Right lobe of liver (tissue), 6 donors: ENCODE measurements around the gene ACOT11. TPM values are rescaled to one million over a fixed set of nuclear protein-coding genes. Genes with fewer than 3 reads are reported as not detected.

ENCODE experiments used
- ATAC-seq, 4 donors: fragments of 200-7000 bp; cut with Tn5 transposase; one replicate each; pipeline ENCODE4 v1.9.1; 2020; ENCODE audit warnings: mild to moderate bottlenecking in 4 of 4, moderate library complexity in 4 of 4
- DNase-seq, 3 donors: peaks; one replicate each; pipeline ENCODE4 v3.0.0-alpha.2; 2020
- H3K27ac ChIP-seq, 3 donors: fragments of 200-600 bp; one replicate each; pipeline ENCODE4 v1.8.0; 2022
- H3K27me3 ChIP-seq, 2 donors: fragments of 200-600 bp; one replicate each; pipeline ENCODE4 v1.8.0; 2022
- H3K36me3 ChIP-seq, 4 donors: fragments of 200-600 bp; sonication (generic) in 1 of 4; one replicate each; pipeline versions ENCODE4 v1.5.1 to v1.8.0; 2017 to 2022; ENCODE audit warnings: control low read depth in 1 of 4
- H3K4me1 ChIP-seq, 4 donors: fragments of 200-600 bp; sonication (generic) in 1 of 4; one replicate each; pipeline versions ENCODE4 v1.5.1 to v1.8.0; 2017 to 2022; ENCODE audit warnings: control low read depth in 1 of 4
- H3K4me3 ChIP-seq, 3 donors: fragments of 200-600 bp; one replicate each; pipeline ENCODE4 v1.8.0; 2022
- H3K9me3 ChIP-seq, 4 donors: fragments of 200-600 bp; sonication (generic) in 1 of 4; one replicate each; pipeline versions ENCODE4 v1.5.1 to v1.8.0; 2017 to 2022; ENCODE audit warnings: control low read depth in 1 of 4
- CTCF ChIP-seq, 4 donors: fragments of 200-600 bp in 3 of 4; fragments of 450-650 bp in 1 of 4; IDR thresholded peaks; one replicate each; pipeline versions ENCODE4 v1.5.1 to v1.8.0; 2016 to 2022; ENCODE audit warnings: antibody characterized with exemption in 4 of 4, mild to moderate bottlenecking in 2 of 4
- POLR2A ChIP-seq: fragments of 450-650 bp; IDR thresholded peaks from one replicate; pipeline ENCODE4 v1.6.1; 2017; ENCODE audit warnings: antibody characterized with exemption, mild to moderate bottlenecking
- WGBS: methylation state at CpG from one replicate; pipeline ENCODE4 v1.1.6; 2018; ENCODE audit warnings: low coverage, low lambda C conversion rate; ENCODE audit not compliant: insufficient coverage; ENCODE audit errors: missing lambda C conversion rate; 5-methylcytosine and 5-hydroxymethylcytosine counted together
- intact Hi-C, 2 donors: fragments of 100-400 bp; cut with DNase I; formaldehyde crosslinking; loops; one replicate each; pipeline versions ENCODE4 v1.11.2 to v1.14.1; 2022
- long read RNA-seq: library from polyadenylated mRNA; unstranded; transcript quantifications from one replicate; pipeline ENCODE4 v2.0.0, GENCODE V29; 2019
- total RNA-seq, 6 experiments: library from RNA; depleted of rRNA in 2 of 6; stranded (reverse); fragments of >200 nt in 2 of 6; fragmentation: NEBNext Ultra II Directional in 3 of 6; extraction: Animal tissue kit (Norgen Biotek cat#: 25700) in 3 of 6; gene quantifications; one replicate each; pipeline versions ENCODE4 v1.1.0 to v1.2.4, GENCODE V29; 2016 to 2023
- donor health status: DM: no; HTN: yes; CAD: no.
- donor health status: DM: no; HTN: no; CAD: no.
- donor health status: DM: no; HTN: no; CAD: no.
- donor health status: DM: no; HTN: yes; CAD: no.
- donor health status: DM: no; HTN: yes; CAD: no.

Gene ACOT11
- 1 to 10 TPM in 2 of 6 experiments, under 1 TPM in 4; 0.50 to 1.3 (median 0.84) TPM for total RNA-seq
- long read RNA-seq = 0 reads

- H3K27ac ChIP-seq = no peak within 1 kb of the TSS
- no peaks in the 10 kb centered on the region for H3K36me3 ChIP-seq
- ATAC-seq = peak; percentile 55 to 63 (median 59)
- intact Hi-C loops = no loop called here
- WGBS = 43% methylated on average over 2 of the region's 25 CpGs
- H3K27me3 ChIP-seq = no peaks in the 10 kb centered on the region
- H3K9me3 ChIP-seq = no peaks in the 10 kb centered on the region
- H3K4me1 ChIP-seq = no peaks in the 10 kb centered on the region
- peak; percentile 40 to 60 (median 54) for DNase-seq
- no peak within 1 kb of the TSS for H3K4me3 ChIP-seq
- TF ChIP-seq POLR2A (no peak), CTCF (IDR thresholded peaks at IDR 0.05) (peak in 3 of 4 donors; percentile 16 to 31 (median 20))
Measured at GRCh38 chr1:54547601-54548388, at the start of gene ACOT11. Gene ACOT11 (plus strand): TSS chr1:54548228. CDS start chr1:54548310, 82 bp downstream.

- no peaks in the 10 kb centered on the region for H3K27me3 ChIP-seq
- DNase-seq = no peak
- peaks cover 0 to 12% (median 0%) of the 10 kb centered on the region in 4 donors for H3K4me1 ChIP-seq
- intact Hi-C loops = loop anchor here in 1 of 2 donors (10.0 kb wide), 1 partner anchor 306 kb away; the partner anchor contains the start of gene TTC22
- H3K27ac ChIP-seq = no peak overlapping the region
- TF ChIP-seq POLR2A (no peak), CTCF (IDR thresholded peaks at IDR 0.05) (no peak)
- peak in 1 of 4 donors; percentile 14 for ATAC-seq
- H3K9me3 ChIP-seq = no peaks in the 10 kb centered on the region
- H3K36me3 ChIP-seq = no peaks in the 10 kb centered on the region
- no peak overlapping the region for H3K4me3 ChIP-seq
- 68% methylated on average over 4 of the region's 4 CpGs for WGBS
Measured at GRCh38 chr1:54498383-54499096, 49.5 kb upstream of the ACOT11 start.

GRCh38 chr1:54499097-54499359 lies 49.0 kb upstream of the ACOT11 start:
- Histone ChIP-seq H3K27me3 (no peaks in the 10 kb centered on the region), H3K9me3 (no peaks in the 10 kb centered on the region), H3K27ac (no peak overlapping the region), H3K4me1 (peaks cover 0 to 12% (median 0%) of the 10 kb centered on the region in 4 donors), H3K36me3 (no peaks in the 10 kb centered on the region), H3K4me3 (peak overlapping the region; percentile 14 to 46 (median 34))
- ATAC-seq (peak; percentile 7 to 70 (median 28)), DNase-seq (peak in 1 of 3 donors; percentile 21)
- TF ChIP-seq POLR2A = no peak
- no peak for TF ChIP-seq CTCF (IDR thresholded peaks at IDR 0.05)
- intact Hi-C loops = loop anchor here in 1 of 2 donors (10.0 kb wide), 1 partner anchor 306 kb away; the partner anchor contains the start of gene TTC22
- WGBS = 20% methylated on average over 1 of the region's 9 CpGs

- Histone ChIP-seq H3K9me3 (no peaks in the 10 kb centered on the region), H3K4me1 (peaks cover 0 to 12% (median 0%) of the 10 kb centered on the region in 4 donors), H3K27me3 (no peaks in the 10 kb centered on the region), H3K27ac (no peak overlapping the region), H3K4me3 (peak overlapping the region; percentile 14 to 46 (median 34)), H3K36me3 (no peaks in the 10 kb centered on the region)
- 11% methylated on average over 7 of the region's 50 CpGs for WGBS
- DNase-seq = peak in 1 of 3 donors; percentile 32
- peak; percentile 66 to 81 (median 78) for ATAC-seq
- intact Hi-C loops = loop anchor here in 1 of 2 donors (10.0 kb wide), 1 partner anchor 305 kb away; the partner anchor contains the start of gene TTC22
- TF ChIP-seq POLR2A = no peak
- peak; percentile 32 to 41 (median 40) for TF ChIP-seq CTCF (IDR thresholded peaks at IDR 0.05)
Measured at GRCh38 chr1:54499360-54500106, 48.5 kb upstream of the ACOT11 start.
